Subcutaneous adipose tissue (tissue), 4 donors: ENCODE data around the gene ARL17B. TPM values are rescaled to one million over a fixed set of nuclear protein-coding genes. Genes with fewer than 3 reads are reported as not detected.
"Not testable (repeated sequence)": the region's sequence is repeated elsewhere in the genome, so short reads cannot be mapped to it uniquely, and the experiment has no call there.

Experiments used
- total RNA-seq, 4 donors: library from RNA; depleted of rRNA; stranded (reverse); fragments of >200 nt; gene quantifications; one replicate each; pipeline ENCODE4 v1.1.0, GENCODE V29; 2016
- TF ChIP-seq, protein P1 (sequence below): fragments of 450-650 bp; IDR thresholded peaks from one replicate; pipeline ENCODE4 v1.5.1; 2016; ENCODE audit warnings: low read depth, mild to moderate bottlenecking, control low read depth, antibody characterized with exemption, moderate library complexity

Gene ARL17B
- total RNA-seq = 10 to 100 TPM; 11.7 to 21.8 (median 14.1) TPM

DNA sequence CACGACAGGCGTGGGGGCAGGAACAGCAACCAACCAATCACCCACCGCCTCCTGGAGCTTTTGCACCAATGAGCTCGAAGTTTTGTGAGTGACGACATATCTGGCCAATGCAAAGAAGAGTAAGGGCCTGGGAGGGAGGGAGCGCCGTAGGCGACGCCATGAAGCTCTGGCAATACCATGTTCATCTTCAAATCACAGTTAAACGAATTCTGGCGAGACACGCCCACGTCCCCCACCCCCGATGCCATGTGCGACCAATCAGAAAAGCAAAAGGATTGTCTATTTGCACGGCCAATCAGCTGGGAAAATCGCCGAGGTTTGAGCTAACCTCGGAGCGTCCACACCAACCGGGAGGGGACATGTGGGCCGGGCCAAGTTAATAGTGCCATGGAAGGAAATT, at the start of gene ARL17B:
ARL17B (minus strand) TSS at position 12 of the 400 bp plus-strand sequence. CDS start 3,369 bp downstream, outside the sequence.
- TF ChIP-seq, protein P1, sequence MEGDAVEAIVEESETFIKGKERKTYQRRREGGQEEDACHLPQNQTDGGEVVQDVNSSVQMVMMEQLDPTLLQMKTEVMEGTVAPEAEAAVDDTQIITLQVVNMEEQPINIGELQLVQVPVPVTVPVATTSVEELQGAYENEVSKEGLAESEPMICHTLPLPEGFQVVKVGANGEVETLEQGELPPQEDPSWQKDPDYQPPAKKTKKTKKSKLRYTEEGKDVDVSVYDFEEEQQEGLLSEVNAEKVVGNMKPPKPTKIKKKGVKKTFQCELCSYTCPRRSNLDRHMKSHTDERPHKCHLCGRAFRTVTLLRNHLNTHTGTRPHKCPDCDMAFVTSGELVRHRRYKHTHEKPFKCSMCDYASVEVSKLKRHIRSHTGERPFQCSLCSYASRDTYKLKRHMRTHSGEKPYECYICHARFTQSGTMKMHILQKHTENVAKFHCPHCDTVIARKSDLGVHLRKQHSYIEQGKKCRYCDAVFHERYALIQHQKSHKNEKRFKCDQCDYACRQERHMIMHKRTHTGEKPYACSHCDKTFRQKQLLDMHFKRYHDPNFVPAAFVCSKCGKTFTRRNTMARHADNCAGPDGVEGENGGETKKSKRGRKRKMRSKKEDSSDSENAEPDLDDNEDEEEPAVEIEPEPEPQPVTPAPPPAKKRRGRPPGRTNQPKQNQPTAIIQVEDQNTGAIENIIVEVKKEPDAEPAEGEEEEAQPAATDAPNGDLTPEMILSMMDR = not testable (repeated sequence)

DNA sequence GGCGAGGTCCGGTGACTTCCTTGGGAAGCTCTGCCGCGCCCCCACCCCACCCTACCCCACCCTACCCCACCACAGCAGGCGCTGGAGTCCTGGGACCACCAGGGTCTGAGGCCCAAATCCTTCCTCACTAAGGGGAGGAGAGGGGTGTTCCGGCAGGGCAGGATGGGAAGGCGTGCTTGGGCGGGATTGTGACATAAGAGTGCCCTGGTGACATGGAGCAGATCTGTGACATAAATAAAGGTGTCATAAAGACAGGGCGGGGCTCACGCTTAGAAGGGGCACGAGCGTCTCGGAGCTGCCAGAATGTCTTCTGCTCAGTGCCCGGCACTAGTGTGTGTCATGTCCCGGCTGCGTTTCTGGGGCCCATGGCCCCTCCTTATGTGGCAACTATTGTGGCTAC, 66.7 kb downstream of the ARL17B start, which contains the start of gene LRRC37A:
LRRC37A (plus strand) TSS at position 301 of the 400 bp plus-strand sequence; CDS start at position 304, 3 bp downstream.
- TF ChIP-seq, protein P1 = not testable (repeated sequence)

DNA sequence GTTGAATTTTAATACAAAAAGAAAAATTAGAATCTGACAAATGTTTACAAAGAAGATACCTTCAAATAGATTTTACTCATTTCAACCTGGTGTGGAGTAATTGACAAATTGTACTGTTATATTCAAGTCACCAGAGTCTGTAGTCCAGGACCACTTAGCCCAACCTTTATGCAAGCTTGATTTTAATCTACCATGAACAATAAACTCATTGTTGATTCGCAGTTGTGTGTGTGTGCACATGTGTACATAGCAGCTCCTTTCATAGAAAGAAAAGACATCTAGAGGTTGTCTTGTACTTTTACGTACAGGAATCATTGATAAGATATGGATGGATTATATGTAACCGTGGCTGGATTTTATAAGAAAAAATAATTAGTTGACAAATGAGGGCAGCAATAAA, 87.3 kb downstream of the ARL17B start:
- TF ChIP-seq, protein P1 = no peak

DNA sequence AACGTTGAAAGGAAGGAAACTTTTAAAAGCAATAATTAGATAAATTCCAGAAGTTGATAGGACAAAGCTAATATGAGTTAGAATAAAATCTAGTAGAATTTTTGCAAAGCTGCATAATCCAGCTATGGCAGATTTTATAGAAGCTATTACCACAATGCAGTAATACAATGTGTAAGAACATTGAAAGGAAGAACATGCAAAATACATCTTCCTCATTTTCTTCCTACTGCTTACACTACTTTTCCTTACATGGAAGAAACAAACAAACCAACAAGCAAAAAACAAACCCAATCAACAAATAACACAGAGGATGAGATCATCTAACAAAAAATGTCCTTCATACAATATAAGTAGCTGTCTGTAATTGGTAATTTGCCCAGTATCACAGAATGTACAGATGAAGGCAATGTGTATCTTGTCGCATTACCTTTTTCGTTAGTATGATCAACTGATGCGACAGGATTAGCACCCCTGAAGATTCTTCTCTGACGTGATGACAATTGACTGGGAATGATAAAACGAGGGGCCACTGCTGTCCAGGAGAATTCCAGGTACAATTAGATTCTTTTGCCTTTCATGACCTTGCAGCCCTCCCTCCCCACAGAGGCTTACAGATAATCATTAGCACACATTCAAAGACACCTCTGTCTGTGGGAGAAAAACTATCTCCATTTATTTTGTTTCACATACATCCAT, 87.9 kb downstream of the ARL17B start:
- TF ChIP-seq, protein P1 = no peak

DNA sequence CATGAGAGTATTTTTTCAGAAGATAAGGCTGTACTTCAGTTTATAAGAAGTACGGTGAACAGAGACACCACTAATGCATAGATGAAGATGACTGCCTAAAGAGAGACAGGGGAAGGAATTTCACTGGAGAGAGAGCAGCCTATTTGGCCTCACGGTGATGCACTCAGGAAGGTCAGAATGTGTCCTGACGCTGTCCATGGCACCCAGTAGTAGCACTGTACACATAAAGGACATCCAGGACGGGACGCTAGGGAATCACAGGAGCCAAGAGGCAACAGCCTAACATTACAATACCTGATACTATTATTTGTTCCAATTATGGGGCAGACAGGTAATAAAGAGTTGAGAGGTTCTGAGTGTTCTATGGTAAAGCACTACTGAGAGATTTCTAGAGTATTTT, 91.5 kb downstream of the ARL17B start:
- TF ChIP-seq, protein P1 = no peak

DNA sequence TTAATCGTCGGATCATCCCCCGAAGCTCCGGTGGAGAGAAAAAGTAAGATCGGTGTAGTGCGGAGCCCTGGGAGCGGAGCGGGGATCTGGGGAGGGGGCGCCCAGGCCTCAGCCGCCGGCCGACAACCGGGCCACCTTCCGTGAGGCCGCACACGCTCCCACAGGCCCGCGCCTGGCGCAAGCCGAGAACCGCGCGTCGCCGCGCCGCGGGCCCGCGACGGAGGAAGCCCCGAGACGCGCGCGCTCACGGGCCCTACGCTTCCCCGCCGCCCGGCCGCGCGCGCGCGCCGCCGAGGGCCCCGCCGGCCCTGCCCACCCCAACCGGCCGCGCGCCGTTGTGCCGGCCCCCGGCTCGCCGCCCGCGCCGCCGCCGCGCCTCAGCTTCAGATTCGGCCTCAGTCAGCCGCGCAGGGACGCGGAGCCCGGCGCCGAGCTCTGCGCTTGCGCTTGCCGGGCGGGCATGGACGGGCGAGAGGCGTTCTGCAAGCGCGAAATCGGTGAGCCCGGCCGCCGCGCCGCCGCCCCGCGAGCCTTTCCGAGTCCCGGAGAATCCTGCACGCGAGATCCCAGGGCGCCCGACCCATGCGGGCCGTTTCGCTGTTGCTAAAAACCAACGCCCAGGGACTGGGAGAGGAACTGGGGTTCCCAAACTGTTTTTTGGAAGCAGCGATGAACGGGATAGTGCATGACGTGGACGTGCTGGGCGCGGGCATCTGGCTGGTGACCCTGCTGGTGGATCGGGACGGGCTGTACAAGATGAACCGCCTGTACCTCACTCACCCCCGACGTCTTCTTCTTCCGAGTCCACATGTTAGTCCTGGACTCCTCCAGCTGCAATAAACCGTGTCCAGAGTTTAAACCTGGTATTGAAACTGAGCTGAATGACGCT, 94.7 kb downstream of the ARL17B start:
- TF ChIP-seq, protein P1 = no peak
